Measurements from ENCODE around the gene GFPT2.

Gene GFPT2

GRCh38 chr5:180378438-180379344 lies 25.6 kb upstream of the GFPT2 start:
- DNase-seq = no peak

- no peak for DNase-seq
These were observed 24.5 kb upstream of the GFPT2 start for GRCh38 chr5:180377556-180378197.

GRCh38 chr5:180376511-180376910 lies 23.4 kb upstream of the GFPT2 start:
- no peak for DNase-seq

- DNase-seq = no peak
These were observed 22.8 kb upstream of the GFPT2 start for GRCh38 chr5:180375955-180376354.

- DNase-seq = no peak
These were observed 22.2 kb upstream of the GFPT2 start for GRCh38 chr5:180375291-180375690.

- DNase-seq = no peak
These were observed 20.7 kb upstream of the GFPT2 start for GRCh38 chr5:180373870-180374269.

- DNase-seq = no peak
These were observed 20.3 kb upstream of the GFPT2 start for GRCh38 chr5:180373454-180373853.

- no peak for DNase-seq
These were observed 18.8 kb upstream of the GFPT2 start for GRCh38 chr5:180371949-180372348.

- DNase-seq = no peak
These were observed 17.9 kb upstream of the GFPT2 start for GRCh38 chr5:180370861-180371641.

GRCh38 chr5:180367991-180368390 lies 14.9 kb upstream of the GFPT2 start:
- DNase-seq = no peak

GRCh38 chr5:180367300-180367699 lies 14.2 kb upstream of the GFPT2 start:
- no peak for DNase-seq

- no peak for DNase-seq
These were observed 13.2 kb upstream of the GFPT2 start for GRCh38 chr5:180366326-180366725.

GRCh38 chr5:180365829-180366228 lies 12.7 kb upstream of the GFPT2 start:
- DNase-seq = no peak

- DNase-seq = no peak
These were observed 11.2 kb upstream of the GFPT2 start for GRCh38 chr5:180364306-180364856.

GRCh38 chr5:180360078-180360957 lies 7.2 kb upstream of the GFPT2 start:
- no peak for DNase-seq

GRCh38 chr5:180358694-180359093 lies 5.6 kb upstream of the GFPT2 start:
- DNase-seq = no peak

- no peak for DNase-seq
These were observed 5.0 kb upstream of the GFPT2 start for GRCh38 chr5:180358179-180358578.

- no peak for DNase-seq
These were observed 1.8 kb upstream of the GFPT2 start for GRCh38 chr5:180354966-180355365.

- no peak for DNase-seq
These were observed 880 bp upstream of the GFPT2 start for GRCh38 chr5:180353980-180354452.

GRCh38 chr5:180352116-180353047 lies 754 bp downstream of the GFPT2 start:
- no peak for DNase-seq
